ELF-1 (cell line): ENCODE data around the gene GPR17.

ENCODE experiments used
- DNase-seq: peaks from one replicate; pipeline ENCODE4 v3.0.0-alpha.2; 2016; ENCODE audit warnings: low read depth, low spot score

The GPR17 gene

DNA sequence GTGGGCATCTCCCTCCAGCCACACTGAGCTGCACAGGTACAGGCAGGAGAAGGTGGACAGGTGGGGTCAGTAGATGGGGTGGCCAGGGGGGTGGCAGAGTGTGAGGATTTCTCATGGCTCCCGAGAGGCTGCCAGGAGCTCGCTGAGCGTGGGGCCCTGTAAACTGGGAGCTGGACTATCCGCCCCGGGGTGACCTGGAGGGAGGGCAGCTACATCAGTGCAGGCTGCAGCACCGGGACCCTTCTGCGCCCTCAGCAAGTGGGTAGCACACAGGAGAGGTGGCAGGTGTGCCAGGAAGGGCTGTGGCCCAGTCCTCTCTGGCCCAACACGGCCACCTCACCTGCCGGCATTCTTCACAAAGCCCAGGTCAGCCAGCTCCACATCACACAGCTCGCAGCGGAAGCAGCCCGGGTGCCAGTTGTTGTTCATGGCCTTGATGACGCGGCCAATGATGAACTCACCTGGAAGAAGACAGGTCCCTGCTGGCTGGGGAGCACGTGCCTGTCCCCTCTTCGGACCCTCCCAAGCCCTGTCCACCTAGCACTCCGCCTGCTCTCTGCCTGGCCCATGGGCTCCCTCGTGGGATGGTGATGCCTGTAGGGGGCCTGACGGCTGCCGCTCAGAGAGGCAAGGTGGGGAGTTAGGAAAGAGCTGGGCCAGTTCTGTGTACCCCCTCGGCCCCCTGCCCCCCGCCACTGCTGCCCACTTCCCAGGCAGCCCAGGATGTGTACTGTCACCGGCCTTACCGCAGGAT, 8.3 kb downstream of the GPR17 start:
- DNase-seq = no peak

DNA sequence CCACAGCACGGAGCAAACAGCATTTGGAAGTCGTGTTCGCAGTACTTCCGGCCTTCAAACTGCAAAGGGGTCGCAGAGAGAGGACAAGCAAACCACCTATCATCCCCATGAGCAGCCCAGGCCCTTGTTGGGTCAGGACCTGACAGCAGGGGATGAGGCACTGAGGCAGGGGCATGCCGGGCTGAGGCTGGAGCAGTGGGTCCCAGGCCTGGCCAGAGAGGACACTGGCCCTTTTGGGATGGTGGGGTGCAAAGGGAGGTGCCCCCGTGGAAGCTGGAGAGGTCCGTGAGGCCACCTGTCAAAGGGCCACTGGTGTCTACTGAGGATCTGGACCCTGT, 8.9 kb downstream of the GPR17 start:
- DNase-seq = no peak

DNA sequence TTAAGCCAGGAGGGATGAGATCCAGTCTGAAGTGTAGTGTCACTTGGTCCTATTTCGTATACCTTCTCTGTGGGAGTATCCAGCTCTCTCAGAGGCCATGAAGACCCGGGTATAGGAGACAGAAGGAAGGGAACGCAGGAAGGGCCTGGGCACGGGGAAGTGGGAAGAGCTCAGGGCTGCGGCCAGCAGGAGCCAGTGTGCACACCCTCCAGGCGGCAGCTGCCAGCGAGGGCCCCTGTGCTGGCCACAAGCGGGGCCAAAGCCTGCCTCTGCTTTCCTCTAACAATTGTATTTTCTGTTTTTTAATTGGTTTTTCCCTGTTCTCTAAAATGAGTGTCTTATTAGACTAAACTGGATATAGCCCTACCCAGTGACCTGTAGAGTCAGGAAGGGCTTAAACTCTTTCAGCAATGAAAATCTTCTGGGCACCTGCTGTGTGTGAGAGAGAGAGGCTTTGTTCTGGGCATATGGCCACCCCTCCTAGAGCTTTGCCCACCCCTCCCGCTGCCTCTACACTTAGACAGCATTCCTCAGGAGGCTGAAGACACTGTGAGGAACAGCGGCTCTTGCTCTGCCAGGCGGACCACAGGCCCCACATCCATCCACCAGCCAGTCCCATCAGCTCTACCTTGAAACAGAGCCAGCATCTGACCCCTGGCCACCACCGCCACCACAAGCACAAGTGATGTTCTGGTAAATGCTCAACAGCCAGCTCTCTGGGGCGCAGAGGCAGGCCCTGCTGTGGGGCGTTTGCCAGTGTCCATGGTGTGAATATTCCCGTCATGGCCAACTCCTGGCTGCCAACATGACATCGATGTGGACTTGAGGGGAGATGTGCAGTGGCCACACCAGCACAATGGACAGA, 9.5 kb downstream of the GPR17 start:
- no peak for DNase-seq

DNA sequence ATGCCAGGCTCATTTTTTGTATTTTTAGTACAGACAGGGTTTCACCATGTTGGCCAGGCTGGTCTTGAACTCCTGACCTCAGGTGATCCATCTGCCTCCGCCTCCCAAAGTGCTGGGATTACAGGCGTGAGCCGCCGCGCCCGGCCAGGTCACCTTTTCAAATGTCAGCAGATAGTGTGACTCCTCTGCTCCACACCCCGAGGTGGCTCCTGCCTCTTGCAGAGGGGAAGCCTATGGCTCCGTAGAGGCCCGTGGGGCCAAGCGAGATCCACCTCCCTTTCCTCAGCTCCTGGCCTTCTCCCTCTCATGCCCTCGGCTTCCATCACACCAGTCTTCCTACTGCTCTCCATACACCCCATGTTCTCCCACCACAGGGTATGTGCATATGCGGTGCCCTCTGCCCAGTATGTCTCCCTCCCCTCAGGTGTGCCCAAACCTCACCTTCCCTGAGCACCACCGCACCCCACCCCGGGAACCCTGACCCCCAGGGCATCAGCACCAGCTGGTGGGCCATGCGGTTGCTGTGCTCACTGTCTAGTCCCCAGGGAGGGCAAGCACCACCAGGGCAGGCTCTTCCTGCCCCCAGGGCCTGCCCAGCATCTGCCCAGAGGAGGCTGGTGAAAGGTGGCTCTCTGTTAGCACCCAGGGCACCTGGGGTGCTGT, 10.7 kb downstream of the GPR17 start:
- no peak for DNase-seq

DNA sequence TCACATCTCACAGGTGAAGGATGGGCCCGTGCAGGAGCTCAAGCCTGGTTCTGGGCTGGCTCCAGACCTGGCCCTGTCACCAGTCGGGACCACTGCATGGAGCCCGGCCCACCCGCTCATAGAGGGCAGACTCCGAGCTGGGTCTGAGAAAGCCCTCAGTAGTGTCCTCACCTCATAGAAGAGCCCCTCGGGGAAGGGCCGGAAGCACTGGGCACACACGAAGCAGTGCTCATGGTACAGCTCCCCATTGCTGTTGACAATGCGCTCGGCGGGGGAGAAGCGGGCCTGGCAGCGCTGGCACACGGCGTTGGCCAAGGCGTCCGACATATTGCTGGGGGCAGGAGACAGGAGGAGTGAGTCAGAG, 11.3 kb downstream of the GPR17 start:
- no peak for DNase-seq

DNA sequence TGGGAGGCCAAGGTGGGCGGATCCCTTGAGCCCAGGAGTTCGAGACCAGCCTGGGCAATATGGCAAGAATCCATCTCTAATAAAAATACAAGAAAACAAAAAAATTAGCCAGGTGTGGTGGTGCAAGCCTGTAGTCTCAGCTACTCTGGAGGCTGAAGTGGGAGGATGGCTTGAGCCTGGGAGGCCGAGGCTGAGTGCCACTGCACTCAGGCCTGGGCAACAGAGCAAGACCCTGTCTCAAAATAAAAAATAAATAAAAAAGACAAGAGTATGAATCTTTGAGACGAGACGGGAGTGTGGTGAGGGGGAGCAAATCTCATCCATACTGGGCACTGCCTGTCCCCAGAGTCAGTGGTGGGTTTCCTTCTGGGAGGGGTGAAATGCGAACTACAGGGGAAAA, 12.2 kb downstream of the GPR17 start:
- DNase-seq = no peak

DNA sequence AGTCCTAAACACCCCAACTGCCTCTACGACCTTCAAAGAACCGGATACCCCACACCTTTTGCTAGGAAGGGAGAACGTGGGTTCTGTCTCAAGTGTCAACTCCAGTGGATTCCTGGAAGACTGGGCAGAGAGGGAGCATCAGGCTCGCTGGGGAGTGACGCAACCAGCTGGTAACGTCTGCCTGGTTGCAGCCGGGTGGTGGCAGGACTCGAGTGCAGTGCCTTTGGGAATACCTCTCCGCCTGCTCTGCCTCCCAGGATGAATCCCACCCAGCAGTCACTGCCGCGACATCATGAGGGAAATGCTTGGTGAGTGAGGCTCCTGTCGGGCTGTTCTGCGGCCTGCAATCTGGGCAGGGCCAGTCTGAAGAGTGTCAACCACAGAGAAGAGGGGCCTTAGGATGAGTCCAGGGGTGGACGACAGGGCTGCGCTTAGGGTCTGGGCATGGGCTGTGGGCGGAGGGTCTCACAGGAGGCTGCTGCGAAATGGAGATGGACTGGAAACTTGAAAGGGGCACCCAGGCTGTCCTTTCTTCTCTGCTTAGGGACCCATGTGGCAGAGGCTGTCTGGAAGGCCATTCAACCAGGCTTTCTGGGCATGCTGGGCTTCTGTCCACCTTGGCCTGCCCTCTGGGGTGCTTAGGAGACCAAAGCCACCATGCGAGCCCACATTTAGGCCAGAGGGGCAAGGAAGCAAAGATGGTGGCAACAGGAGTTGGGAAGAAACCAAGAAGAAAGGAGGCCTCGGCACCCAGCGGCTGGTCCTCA, 12.9 kb downstream of the GPR17 start:
- DNase-seq = no peak

DNA sequence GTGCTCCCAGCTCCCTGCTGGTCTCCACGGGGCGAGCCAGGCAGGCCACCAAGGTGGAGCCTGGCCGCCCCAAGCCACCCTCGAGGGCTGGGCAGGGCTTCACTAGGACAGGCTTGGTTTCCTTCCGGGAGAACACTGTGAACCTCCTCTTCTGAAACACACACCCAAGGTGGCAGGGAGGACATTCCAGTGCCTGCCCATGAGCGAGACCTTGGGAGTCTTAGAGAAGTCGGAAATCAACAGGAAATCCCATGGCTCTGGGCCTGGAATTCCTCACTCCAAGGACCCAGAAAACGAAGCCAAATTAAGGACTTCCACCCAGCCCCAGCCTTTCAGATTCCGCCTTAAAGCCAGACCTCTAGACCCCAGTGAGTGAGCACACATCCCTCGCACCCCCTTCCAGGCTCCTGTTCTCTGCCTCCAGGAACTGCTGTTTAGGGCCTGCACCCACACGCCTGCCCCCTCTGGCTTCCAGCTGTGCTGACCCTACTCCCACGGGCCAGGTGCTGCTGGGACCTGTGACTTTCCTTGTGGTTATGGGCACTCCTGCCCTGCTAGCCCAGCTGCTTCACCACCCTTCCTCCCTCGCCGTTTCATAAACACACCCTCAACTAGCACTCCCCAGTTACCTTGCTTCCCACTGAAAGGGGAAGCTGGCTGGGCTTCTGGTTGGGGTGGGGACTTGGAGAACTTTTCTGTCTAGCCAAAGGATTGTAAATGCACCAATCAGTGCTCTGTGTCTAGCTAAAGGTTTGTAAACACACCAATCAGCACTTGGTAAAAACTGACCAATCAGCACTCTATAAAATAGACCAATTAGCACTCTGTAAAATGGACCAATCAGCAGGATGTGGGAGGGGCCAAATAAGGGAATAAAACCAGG, 13.7 kb downstream of the GPR17 start:
- DNase-seq = no peak

DNA sequence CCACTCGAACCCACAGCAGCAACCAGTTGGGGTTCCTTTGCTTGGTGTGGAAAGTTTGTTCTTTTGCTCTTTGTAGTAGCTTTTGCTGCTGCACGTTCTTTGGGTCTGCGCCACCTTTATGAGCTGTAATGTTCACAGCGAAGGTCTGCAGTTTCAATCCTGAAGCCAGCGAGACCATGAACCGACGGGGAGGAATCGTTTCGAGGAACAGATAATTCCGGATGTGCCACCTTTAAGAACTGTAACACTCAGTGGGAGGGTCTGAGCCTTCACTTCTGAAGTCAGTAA, 14.3 kb downstream of the GPR17 start:
- no peak for DNase-seq

DNA sequence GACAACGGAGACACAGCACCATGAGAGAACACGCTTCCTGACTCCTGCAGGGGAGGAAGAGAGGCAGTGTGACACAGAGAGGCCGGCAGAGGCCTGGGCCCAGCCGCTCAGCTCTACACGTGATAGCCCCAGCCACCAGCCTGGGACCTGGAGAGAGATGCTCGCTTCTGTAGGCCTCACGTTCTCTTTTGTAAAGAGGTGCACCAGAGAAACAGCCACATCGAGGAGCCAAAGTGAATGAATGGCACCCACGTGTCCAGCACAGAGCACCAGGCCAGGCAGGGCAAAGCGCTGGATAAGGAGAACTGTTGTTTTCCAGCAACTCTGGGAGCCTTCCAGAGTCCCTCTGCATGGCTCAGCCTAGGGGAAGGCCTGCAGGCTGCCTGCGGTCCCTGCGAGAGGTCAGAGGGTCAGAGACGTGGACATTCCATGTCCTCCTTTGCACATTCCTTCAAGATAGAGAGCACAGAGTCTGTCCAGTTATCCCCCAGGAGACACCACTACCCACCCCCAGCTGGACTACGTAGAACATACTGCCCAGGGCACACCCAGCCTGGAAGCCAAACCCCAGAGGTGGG, 15.2 kb downstream of the GPR17 start:
- peak; percentile 79 for DNase-seq

DNA sequence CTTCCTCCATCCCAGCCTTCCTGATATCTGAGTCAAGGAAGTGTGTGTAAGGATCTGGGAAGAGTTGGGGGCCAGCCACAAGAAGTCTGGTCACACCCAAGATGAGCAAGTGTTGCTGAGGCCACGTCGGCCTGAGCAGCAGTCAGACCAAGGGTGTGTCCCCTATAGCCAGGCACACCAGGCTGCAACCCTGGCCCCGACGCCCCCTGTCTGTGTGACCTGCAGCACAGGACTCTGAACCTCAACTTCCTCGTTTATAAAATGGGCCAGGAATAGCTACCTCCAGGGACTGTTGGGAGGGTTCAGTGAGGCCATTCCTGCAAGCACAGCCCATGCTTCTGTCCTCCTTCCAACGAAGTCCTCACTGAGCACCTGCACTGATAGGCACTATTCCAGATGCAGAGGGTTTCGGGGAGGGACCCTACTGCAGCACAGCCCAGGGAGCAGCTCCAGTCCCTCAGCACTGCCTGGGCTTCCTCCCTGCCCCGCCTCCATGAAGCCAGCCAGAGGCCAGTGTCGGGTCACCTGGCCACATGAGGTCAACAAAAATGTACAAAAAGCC, 16.1 kb downstream of the GPR17 start:
- DNase-seq = no peak

DNA sequence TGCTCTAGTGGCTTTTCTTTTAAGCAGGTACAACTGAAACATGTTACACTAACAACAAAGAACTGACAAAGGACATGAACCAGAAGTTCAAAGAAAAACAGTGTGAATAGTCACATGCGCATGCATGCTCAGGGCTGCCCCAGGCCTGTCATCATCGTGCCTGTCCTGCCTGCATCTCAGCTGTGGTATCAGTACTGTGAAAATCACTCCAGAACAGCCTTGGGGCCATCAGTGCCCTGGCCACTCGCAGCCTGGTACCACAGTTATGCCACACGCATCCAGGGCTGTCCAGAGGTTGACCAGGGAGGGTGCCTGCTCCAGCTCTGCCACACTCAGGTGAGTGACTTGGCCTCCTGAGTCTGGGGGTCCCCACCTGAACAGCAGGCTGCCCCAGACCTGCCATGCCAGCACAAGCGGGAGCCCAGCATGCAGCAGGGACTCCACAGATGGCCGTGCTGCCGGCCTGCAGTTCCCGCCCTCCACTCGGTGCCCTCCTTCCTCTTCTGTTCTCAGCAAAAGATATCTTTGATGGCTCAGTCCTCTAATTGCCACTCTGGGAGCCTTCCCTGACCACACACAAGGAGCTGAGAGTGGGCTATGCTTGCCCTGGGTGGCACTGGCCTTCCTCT, 17.1 kb downstream of the GPR17 start:
- DNase-seq = no peak

DNA sequence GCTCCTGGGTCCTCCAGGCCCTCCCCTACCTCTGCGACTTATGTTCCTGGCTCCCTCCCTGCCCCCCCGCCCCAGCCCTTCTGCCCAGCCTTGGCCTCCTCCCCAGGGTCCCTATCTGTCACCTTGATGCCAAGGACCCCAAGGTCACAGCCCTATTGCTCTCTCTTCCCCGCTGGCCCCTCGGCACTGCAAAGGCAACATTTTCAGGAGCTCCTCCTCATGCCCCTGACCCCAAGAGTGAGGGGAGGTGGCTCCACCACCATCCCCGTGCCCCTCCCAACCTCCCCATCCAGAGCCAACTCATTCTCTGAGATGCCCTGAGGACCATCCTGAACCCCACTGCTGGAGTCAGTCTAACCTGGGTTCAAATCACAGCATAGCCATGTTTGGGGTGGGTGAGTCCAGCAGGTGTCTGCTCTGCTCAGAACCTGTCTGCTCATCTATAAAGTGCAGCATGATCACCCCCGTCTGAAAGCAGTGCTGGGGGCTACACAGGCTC, 17.7 kb downstream of the GPR17 start:
- no peak for DNase-seq

DNA sequence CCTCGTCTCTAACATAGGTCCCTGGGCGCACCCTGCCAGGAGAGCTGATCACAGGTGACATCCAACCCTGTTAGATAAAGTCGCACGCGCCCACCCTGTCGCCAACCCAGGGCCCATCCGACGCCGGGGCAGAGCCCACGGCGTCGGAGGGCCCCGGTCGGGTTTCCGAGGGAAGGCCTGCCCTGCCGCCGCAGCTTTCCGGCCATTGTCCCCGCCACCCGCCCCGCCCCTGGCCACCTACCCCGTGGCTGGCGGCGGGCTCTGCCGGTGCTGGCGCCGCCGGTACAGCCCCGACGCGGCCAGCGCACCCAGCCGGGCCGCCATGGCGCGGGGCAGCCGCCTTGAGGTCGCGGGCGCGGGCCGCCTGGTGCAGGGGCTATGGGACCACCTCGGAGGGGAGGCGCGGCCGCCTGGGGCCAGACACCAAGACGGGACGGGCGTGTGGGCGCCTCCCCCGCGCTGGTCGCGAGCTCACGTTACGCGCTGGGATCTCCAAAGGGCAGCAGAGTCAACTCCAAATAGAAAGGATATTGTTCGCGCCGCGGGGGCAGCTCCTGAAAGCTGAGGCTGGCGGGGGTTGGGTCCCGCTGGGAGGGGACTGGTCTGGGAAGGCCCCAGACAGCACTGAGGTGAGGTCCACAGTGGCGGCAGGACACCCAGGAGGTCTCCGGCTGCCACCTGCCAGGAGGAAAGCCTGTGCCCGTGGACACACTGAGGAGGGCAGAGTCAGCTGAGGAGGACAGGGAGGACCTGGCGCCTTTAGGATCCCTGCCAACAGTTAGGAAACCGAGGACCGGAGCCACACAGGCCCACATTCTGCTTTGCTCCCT, 18.3 kb downstream of the GPR17 start:
- no peak for DNase-seq

DNA sequence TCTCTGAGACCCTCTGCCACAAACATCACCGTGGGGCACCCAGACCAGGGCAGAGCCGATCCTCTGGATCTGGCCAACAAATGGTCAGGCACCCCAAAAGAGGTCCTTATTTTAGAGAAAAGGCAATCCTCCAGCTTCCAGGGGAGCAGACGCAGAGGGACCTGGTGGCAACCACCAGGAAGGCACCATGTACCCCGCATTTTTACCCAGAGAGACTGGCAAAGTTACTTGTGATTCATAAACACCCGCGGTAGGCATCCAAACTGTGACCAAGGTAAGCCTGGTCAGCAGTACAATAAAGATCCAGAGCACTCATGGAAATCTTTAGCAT, 18.9 kb downstream of the GPR17 start:
- no peak for DNase-seq

DNA sequence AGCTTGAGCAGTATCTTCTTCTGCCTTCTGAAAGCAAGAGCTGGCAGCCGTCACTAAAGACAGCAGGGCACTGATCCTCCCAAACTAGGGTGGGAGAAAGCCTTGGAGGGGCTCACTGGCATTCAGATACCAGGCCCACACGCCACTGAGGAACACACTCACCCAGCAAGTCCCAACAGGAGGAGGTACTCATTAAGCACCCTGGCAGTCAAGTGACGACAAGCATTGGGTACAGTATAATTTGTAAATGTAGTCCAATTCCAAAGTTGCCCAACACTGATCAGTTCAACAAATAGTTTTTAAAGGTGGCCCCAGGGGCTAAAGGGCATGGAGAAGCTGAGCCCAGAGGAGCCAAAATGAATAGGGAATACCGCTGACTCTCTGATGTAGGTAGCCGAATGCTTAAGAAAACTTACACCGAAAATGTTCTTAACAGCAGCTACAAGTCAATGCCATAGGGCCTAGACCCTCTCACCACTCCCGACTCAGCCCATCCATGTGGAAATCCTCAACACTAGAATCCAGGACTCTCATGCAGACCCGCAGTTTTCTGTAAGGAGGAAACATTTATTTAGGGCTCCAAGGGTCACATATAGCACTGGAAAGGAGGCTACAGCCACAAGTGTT, 19.4 kb downstream of the GPR17 start:
- DNase-seq = no peak

DNA sequence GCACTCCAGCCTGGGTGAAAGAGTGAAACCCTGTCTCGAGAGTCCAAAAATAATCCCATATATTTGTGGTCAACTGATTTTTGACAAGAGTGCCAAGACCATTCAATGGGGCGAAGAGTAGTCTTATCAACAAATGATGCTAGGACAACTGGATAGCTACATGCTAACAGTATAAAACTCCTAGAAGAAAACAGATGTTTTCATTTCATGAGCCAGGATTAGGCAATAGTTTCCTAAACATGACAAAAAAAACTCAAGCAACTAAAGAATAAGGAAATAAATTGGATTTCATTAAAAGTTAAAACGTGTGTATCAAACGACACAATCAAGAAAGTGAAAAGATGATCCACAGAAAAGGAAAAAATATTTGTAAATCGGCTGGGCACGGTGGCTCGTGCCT, 23.1 kb downstream of the GPR17 start:
- DNase-seq = no peak

DNA sequence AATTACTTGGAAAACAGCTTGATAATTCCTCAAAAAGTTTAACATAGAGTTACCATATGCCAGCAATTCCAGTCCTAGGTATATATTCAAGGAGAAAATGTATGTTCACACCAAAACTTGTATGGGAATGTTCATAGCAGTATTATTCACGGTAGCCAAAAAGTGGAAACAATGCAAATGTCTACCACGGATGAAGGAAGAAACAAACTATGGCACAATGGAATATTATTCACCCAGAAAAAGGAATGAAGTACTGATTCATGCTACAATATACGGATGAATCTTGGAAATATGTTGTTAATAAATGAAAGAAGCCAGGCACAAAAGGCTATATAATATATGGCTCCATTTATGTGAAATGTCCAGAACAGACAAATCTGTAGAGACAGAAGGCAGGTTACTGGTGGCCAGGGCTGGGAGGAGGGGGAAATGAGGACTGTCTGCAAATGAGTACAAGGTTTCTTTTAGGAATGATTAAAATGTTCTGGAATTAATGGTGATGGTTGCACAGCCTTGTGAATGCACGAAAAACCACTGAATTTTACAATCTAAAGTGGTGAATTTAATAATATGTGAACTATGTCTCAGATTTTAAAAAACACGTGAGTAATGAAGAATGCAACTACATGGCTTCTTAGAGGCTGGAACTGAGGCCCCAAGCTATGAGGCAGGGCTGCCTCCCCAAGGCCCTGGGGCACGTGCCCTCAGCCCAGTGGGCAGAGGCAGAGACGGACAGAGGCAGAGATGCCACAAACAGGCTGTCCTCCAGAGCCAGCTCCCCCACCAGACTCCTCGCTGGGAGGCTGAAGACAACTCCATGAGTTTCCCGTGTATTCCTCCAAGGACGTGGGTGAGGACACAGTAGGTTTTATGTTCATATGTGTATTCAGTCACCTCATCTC, 24.4 kb downstream of the GPR17 start:
- no peak for DNase-seq
